CD4-positive, alpha-beta T cell treated with Interferon gamma for 1 hour (primary cell): ENCODE results near the gene GRM4.
"Not testable (repeated sequence)": the region's sequence is repeated elsewhere in the genome, so short reads cannot be mapped to it uniquely, and the experiment has no call there.

Source experiments
- DNase-seq: peaks from one replicate; pipeline ENCODE4 v3.0.0-alpha.2; 2020

GRM4 gene

GRCh38 chr6:34018961-34019606 is 126.8 kb downstream of the GRM4 start:
- DNase-seq: no peak

GRCh38 chr6:34018026-34018425 is 127.9 kb downstream of the GRM4 start:
- no peak for DNase-seq

GRCh38 chr6:34017106-34017805 is 128.6 kb downstream of the GRM4 start:
- DNase-seq: no peak

- DNase-seq: not testable (repeated sequence)
Observed at GRCh38 chr6:34016573-34016972, 129.3 kb downstream of the GRM4 start.

- no peak for DNase-seq
Observed at GRCh38 chr6:34015586-34015985, 130.3 kb downstream of the GRM4 start.

GRCh38 chr6:34011264-34011663 is 134.6 kb downstream of the GRM4 start:
- DNase-seq: no peak

DNA sequence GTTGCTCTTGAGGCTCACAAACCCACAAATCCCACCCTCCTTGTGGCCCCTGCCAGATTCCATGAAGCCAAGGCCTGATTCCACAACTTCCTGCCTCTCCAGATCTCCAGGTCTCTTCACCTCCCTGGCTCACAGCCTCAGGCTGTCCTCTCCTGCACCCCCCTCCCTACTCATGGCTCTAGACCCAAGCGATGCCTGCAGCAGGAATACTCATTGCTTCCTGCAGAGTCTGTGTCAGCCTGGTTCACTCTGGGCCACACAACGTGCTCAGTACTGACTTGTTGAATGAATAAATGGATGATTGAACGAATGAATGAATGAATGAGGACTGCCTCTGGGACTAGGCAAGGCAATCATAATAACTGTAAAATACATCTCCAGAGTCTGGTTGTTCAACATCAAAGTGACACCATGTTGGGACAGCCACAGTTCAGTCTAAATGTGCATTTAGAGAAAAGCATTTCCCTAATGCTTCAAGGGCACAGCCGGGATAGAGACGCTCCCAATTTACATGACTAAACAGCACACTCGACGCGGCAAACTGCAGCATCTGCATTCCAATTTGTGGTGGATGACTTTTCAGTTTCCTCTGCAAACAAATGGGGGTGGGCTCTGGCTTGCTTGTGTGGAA is 139.9 kb downstream of the GRM4 start:
- no peak for DNase-seq

- no peak for DNase-seq
Observed at GRCh38 chr6:34004706-34005105, 141.2 kb downstream of the GRM4 start.

GRCh38 chr6:34003962-34004361 is 141.9 kb downstream of the GRM4 start:
- DNase-seq: no peak

DNA sequence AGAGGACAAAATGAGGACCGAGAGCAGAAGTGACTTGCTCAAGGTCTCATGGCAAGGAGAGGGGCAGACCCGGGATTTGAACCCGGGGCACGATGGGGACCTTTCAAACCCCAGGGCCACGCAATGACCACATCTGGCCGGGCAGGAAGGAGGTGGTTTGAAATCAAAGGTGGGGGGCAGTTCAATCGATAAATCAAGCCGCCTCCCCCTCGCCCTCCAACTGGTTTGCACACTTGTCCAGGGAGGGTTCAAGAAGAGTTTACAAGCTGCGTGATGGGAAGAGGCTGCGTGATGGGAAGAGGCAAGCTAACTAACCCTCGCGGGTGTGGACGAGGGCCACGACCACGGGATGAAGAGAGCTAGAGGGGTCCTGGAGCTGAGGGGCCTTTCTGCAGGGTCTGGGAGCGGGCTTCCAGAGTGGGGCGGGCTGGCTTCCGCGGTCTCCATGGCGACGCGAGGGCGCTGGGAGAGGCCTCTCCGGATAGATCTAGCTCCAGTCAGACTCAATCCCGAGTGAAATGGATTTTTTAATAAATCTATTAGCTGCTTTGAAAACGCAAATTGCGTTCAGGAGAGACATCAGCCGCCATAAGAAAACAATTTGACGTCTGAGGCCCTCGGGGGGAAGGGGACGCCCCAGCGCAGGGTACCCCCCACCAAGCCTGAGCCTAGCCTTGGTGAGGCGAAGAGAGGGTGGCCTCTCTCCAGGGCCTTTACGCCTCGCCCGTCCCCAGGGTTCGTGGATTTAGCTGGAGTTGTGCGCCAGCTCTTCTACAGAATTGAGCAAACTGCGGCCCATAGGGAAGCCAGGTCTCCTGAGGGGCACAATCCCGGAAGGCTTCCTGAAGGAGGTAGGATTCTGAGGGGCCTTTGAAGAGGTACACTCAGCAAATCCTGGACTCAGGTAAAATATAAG is 143.9 kb downstream of the GRM4 start:
- no peak for DNase-seq

GRCh38 chr6:34000281-34000680 is 145.6 kb downstream of the GRM4 start:
- DNase-seq: no peak

GRCh38 chr6:33999567-33999966 is 146.3 kb downstream of the GRM4 start:
- DNase-seq: no peak

GRCh38 chr6:33998660-33999059 is 147.2 kb downstream of the GRM4 start:
- no peak for DNase-seq

- no peak for DNase-seq
Observed at GRCh38 chr6:33997265-33997664, 148.6 kb downstream of the GRM4 start.

GRCh38 chr6:33996120-33996475 is 149.8 kb downstream of the GRM4 start:
- DNase-seq: no peak

- DNase-seq: no peak
Observed at GRCh38 chr6:33995309-33996119, 150.4 kb downstream of the GRM4 start.

GRCh38 chr6:33994472-33995308 is 151.2 kb downstream of the GRM4 start:
- DNase-seq: no peak

DNA sequence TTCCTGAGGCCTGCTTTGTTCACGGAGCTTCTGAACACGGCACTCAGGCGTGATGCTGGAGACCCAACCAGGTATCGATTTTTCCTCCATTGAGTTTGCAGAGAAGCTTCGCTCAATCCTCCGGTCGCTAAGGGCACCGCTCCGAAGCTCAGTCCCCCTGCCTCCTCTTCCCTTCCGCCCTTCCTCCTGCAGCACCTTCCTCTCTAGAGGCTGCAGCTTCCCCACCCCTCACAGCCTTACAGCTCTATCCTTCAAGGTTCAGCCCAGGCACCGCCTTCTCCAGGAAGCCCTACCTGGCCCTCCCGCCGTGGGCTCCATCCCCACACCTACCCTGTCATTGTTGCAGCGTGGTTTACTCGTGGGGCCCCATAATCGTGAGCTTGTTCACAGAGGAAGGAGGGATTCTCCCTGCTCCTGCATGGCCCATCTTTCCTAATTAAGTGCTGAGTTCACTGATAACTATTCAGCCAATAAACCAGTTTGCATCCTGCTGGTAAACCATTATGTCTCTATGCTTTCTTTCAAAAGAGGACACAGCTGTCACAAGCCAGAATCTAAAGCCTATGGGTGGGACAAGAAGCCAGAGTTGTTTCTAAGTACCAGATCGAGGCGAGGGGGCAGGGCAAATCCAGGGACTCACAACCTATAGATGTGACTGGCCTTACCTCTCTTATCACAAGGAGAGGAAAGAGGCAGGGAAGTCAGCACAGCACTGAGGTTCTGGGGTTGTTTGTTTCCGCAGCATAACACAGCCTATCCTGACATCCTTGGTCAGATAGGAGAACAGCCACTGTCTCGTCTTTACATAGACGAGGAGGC is 152.0 kb downstream of the GRM4 start:
- DNase-seq: no peak

- DNase-seq: no peak
Observed at GRCh38 chr6:33993091-33993490, 152.8 kb downstream of the GRM4 start.

GRCh38 chr6:33992191-33992590 is 153.7 kb downstream of the GRM4 start:
- no peak for DNase-seq

GRCh38 chr6:33991610-33992009 is 154.3 kb downstream of the GRM4 start:
- no peak for DNase-seq
